Right lobe of liver (tissue), 4 donors: ENCODE data around the gene XAB2.

Source experiments
- CTCF ChIP-seq, 4 donors: fragments of 200-600 bp in 3 of 4; fragments of 450-650 bp in 1 of 4; IDR thresholded peaks; one replicate each; pipeline versions ENCODE4 v1.5.1 to v1.8.0; 2016 to 2022; ENCODE audit warnings: antibody characterized with exemption in 4 of 4, mild to moderate bottlenecking in 2 of 4
- POLR2A ChIP-seq: fragments of 450-650 bp; IDR thresholded peaks from one replicate; pipeline ENCODE4 v1.6.1; 2017; ENCODE audit warnings: antibody characterized with exemption, mild to moderate bottlenecking
- donor health status: DM: no; HTN: no; CAD: no.
- donor health status: DM: no; HTN: no; CAD: no.
- donor health status: DM: no; HTN: yes; CAD: no.

GRCh38 chr19:7672522-7672921 lies 43.2 kb upstream of the XAB2 start:
- TF ChIP-seq POLR2A (no peak), CTCF (IDR thresholded peaks at IDR 0.05) (no peak)
